Measurements from ENCODE around the gene SALL4. TPM values are rescaled to one million over a fixed set of nuclear protein-coding genes. Genes with fewer than 3 reads are reported as not detected.

SALL4 gene
- total and polyA plus RNA-seq, 2 donors (not counting 3 experiments of a cell fraction or from before 2014, with no cell fraction given): 1.3 to 1.9 TPM

DNA sequence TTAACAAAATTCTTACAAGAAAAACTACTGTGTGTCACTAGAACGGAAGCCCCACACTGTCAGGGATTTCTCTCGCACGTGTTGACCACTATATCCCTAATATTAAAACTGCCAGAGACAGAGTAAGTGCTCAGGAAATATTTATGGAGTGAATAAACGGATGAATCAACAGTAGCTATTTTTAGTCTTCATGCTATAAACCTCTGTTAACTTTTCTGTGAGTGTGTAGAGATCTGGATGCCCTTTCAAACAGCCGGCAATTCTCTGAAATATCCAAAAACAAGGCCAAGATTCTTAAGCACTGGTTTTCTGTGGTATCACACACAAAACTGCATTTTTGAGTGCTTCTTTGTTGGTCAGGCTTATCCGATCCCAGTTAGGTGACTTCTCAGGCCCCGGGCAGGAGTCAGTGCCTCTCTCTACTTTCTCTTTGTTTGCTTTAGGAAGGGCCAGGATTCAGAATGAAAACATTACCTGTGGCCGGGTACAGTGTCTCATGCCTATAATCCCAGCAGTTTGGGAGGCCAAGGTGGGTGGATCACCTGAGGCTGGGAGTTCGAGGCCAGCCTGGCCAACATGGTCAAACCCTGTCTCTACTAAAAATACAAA is 49.9 kb downstream of the SALL4 start:
- TF ChIP-seq EZH2 (IDR thresholded peaks at IDR 0.05; ENCODE audit: borderline replicate concordance, low read depth, low read length, severe bottlenecking) (no peak), POLR2AphosphoS5 (IDR thresholded peaks at IDR 0.05; ENCODE audit: insufficient read depth, low read depth, low read length) (peak; percentile 57), FOS (IDR thresholded peaks at IDR 0.05; ENCODE audit: borderline replicate concordance, insufficient read depth, low read length) (peak; percentile 90), MYC (IDR thresholded peaks at IDR 0.05; ENCODE audit: low read depth, low read length) (peak; percentile 18), JUN (IDR thresholded peaks at IDR 0.05; ENCODE audit: borderline replicate concordance, insufficient read depth, insufficient read length, low read depth) (peak; percentile 78), POLR2A (IDR thresholded peaks at IDR 0.05; ENCODE audit: low read depth, low read length) (no peak), GATA2 (IDR thresholded peaks at IDR 0.05; ENCODE audit: insufficient read depth, insufficient read length, low read depth, low read length) (no peak)
- TF ChIP-seq, protein P1, sequence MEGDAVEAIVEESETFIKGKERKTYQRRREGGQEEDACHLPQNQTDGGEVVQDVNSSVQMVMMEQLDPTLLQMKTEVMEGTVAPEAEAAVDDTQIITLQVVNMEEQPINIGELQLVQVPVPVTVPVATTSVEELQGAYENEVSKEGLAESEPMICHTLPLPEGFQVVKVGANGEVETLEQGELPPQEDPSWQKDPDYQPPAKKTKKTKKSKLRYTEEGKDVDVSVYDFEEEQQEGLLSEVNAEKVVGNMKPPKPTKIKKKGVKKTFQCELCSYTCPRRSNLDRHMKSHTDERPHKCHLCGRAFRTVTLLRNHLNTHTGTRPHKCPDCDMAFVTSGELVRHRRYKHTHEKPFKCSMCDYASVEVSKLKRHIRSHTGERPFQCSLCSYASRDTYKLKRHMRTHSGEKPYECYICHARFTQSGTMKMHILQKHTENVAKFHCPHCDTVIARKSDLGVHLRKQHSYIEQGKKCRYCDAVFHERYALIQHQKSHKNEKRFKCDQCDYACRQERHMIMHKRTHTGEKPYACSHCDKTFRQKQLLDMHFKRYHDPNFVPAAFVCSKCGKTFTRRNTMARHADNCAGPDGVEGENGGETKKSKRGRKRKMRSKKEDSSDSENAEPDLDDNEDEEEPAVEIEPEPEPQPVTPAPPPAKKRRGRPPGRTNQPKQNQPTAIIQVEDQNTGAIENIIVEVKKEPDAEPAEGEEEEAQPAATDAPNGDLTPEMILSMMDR (IDR thresholded peaks at IDR 0.05; ENCODE audit: extremely low read depth in 1 of 2, insufficient read depth in 1 of 2, low read depth in 1 of 2, low read length in 2 of 2): no peak
- TF ChIP-seq, protein P2, sequence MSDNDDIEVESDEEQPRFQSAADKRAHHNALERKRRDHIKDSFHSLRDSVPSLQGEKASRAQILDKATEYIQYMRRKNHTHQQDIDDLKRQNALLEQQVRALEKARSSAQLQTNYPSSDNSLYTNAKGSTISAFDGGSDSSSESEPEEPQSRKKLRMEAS (IDR thresholded peaks at IDR 0.05; ENCODE audit: insufficient read depth, insufficient read length): peak; percentile 47
- Histone ChIP-seq H4K20me1 (replicated peaks; ENCODE audit: control insufficient read depth, extremely low read depth, insufficient read depth, low read length) (no peaks in the 10 kb centered on the region), H3K4me1 (ENCODE audit: control insufficient read depth, extremely low read depth, insufficient read depth, low read length) (peaks cover 37% of the 10 kb centered on the region), H3K4me2 (ENCODE audit: insufficient read depth, low read length) (peak overlapping the region; percentile 87), H3K4me3 (replicated peaks in 1 of 3; ENCODE audit: insufficient read depth in 1 of 3, low read depth in 1 of 3, low read length in 3 of 3) (peak overlapping the region in 1 of 3 experiments; percentile 34), H3K9me3 (replicated peaks; ENCODE audit: control insufficient read depth, insufficient read depth, low read length) (no peaks in the 10 kb centered on the region), H3K27me3 (ENCODE audit: control insufficient read depth in 2 of 2, insufficient read depth in 2 of 2, low read length in 2 of 2) (no peaks in the 10 kb centered on the region), H2AFZ (ENCODE audit: low read depth, low read length) (no peak overlapping the region), H3K9me1 (replicated peaks; ENCODE audit: control insufficient read depth, extremely low read depth, insufficient read depth, low read length) (no peaks in the 10 kb centered on the region), H3K79me2 (ENCODE audit: control insufficient read depth, insufficient read depth, low read length) (peaks cover 12% of the 10 kb centered on the region), H3K27ac (ENCODE audit: insufficient read depth, low read depth, low read length) (peak overlapping the region; percentile 94), H3K36me3 (ENCODE audit: control insufficient read depth in 2 of 2, extremely low read depth in 1 of 2, insufficient read depth in 2 of 2, low read length in 2 of 2) (no peaks in the 10 kb centered on the region), H3K9ac (replicated peaks; ENCODE audit: extremely low read depth, insufficient read depth, low read length) (peak overlapping the region; percentile 80)
- dilution Hi-C loops (cut with MboI; ENCODE audit: extremely low pct_ligation_motif_present, low sequenced_read_pairs) (no loop called here), intact Hi-C loops (cut with micrococcal nuclease) (loop anchor here (1.0 to 5.0 kb wide), 6 partner anchors 9 to 180 kb away; no protein-coding TSS in a partner anchor)
- DNase-seq (ENCODE audit: low read depth, low spot score) (peak; percentile 89), FAIRE-seq (peak; percentile 92)
- ChIA-PET POLR2A (interaction anchor here (0.6 kb wide), 1 partner anchor 163 kb away, joined by 3 read pairs; no protein-coding TSS in a partner anchor), CTCF (interaction anchor here (0.7 to 1.8 kb wide), 6 partner anchors 9 to 331 kb away, joined by 3 to 8 read pairs (median 4); no protein-coding TSS in a partner anchor)
- TSS peak; percentile 87 for BruUV-seq (replicated peaks)

Data from endothelial cell of umbilical vein (primary cell).